ENCODE data around the gene RGMB. TPM values are rescaled to one million over a fixed set of nuclear protein-coding genes. Genes with fewer than 3 reads are reported as not detected.

The RGMB gene
- total RNA-seq, 4 donors from 2014 or later = 37.3 to 248 (median 174) TPM

DNA sequence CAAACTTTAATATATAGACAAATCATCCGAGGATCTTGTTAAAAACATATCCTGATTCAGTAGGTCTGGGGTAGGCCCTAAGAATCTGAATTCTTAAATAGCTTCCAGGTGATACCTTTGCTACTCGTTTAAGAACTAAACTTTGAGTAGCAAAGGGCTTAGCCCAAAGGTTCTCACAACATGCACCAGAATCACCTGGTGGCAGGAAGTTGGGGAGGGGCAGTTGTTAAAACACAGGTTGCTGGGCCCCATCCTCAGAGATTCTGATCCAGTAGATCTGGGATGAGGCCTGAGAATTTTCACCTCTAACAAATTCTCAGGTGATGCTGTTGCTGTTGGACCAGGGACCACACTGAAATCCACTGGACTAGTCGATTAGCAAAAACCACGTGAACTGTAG is 20.0 kb upstream of the RGMB start:
- no peak for ATAC-seq
- Histone ChIP-seq H3K4me3 (no peak overlapping the region), H3K4me1 (no peaks in the 10 kb centered on the region), H3K27me3 (no peaks in the 10 kb centered on the region), H3K9me3 (no peaks in the 10 kb centered on the region), H3K36me3 (no peaks in the 10 kb centered on the region), H3K27ac (no peak overlapping the region)
- TF ChIP-seq, protein P1, sequence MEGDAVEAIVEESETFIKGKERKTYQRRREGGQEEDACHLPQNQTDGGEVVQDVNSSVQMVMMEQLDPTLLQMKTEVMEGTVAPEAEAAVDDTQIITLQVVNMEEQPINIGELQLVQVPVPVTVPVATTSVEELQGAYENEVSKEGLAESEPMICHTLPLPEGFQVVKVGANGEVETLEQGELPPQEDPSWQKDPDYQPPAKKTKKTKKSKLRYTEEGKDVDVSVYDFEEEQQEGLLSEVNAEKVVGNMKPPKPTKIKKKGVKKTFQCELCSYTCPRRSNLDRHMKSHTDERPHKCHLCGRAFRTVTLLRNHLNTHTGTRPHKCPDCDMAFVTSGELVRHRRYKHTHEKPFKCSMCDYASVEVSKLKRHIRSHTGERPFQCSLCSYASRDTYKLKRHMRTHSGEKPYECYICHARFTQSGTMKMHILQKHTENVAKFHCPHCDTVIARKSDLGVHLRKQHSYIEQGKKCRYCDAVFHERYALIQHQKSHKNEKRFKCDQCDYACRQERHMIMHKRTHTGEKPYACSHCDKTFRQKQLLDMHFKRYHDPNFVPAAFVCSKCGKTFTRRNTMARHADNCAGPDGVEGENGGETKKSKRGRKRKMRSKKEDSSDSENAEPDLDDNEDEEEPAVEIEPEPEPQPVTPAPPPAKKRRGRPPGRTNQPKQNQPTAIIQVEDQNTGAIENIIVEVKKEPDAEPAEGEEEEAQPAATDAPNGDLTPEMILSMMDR (IDR thresholded peaks at IDR 0.05) = no peak
- TF ChIP-seq EP300 (IDR thresholded peaks at IDR 0.05) (no peak), POLR2AphosphoS5 (IDR thresholded peaks at IDR 0.05) (no peak), POLR2A (IDR thresholded peaks at IDR 0.05) (no peak)
- WGBS, 2 donors (ENCODE audit: low coverage in 1 of 2) = 89 to 100% methylated on average over 2 to 4 of the region's 4 CpGs

DNA sequence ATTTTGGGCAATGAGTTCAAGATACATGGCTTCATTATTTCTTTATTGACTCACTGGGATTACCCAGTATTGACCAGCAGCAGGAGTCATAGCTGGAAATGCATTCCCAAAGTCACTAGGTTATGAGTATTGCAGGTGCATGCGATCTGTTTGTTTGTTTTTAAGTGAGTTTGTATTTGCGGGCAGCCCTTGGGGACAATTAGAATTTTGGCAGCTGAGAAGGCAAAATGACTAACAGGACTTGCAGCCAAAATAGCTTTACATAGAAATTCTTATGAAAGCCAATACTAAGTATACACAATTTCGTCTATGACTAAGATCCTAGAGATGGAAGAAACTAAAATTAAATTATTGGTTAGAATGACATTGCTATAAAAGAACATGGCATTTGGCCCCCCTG is 18.1 kb upstream of the RGMB start:
- ATAC-seq = no peak
- Histone ChIP-seq H3K4me1 (no peaks in the 10 kb centered on the region), H3K36me3 (no peaks in the 10 kb centered on the region), H3K27me3 (no peaks in the 10 kb centered on the region), H3K27ac (no peak overlapping the region), H3K9me3 (no peaks in the 10 kb centered on the region), H3K4me3 (no peak overlapping the region)
- TF ChIP-seq POLR2A (IDR thresholded peaks at IDR 0.05) (no peak), POLR2AphosphoS5 (IDR thresholded peaks at IDR 0.05) (no peak), EP300 (IDR thresholded peaks at IDR 0.05) (no peak)
- TF ChIP-seq, protein P1 (IDR thresholded peaks at IDR 0.05) = no peak
- 52 to 74% methylated on average over 3 of the region's 3 CpGs for WGBS, 2 donors (ENCODE audit: low coverage in 1 of 2)

DNA sequence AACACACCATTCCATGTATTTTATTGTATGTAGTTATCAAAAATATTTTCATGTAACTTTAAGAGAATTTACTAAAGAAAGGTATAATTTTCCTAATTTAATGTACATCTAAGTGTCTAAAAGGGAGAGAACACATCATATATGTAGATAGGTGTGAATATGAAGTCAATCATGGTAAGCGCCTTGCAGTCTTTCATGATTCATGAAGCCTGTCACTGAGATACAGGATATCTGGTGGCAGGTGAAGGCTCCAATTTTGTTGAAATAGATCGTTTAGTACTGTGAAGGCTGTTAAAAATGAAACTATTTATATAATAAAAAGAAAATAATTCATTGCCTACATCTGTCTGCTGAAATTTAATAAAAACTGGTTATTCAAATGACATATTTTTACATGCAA is 15.5 kb upstream of the RGMB start:
- Histone ChIP-seq H3K4me1 (no peaks in the 10 kb centered on the region), H3K4me3 (no peak overlapping the region), H3K27me3 (no peaks in the 10 kb centered on the region), H3K9me3 (no peaks in the 10 kb centered on the region), H3K27ac (no peak overlapping the region), H3K36me3 (no peaks in the 10 kb centered on the region)
- ATAC-seq = no peak
- 72 to 93% methylated on average over 2 of the region's 2 CpGs for WGBS, 2 donors (ENCODE audit: low coverage in 1 of 2)
- TF ChIP-seq, protein P1 (IDR thresholded peaks at IDR 0.05) = no peak
- no peak for TF ChIP-seq POLR2AphosphoS5 (IDR thresholded peaks at IDR 0.05)
- no peak for TF ChIP-seq EP300 (IDR thresholded peaks at IDR 0.05)
- TF ChIP-seq POLR2A (IDR thresholded peaks at IDR 0.05) = no peak

DNA sequence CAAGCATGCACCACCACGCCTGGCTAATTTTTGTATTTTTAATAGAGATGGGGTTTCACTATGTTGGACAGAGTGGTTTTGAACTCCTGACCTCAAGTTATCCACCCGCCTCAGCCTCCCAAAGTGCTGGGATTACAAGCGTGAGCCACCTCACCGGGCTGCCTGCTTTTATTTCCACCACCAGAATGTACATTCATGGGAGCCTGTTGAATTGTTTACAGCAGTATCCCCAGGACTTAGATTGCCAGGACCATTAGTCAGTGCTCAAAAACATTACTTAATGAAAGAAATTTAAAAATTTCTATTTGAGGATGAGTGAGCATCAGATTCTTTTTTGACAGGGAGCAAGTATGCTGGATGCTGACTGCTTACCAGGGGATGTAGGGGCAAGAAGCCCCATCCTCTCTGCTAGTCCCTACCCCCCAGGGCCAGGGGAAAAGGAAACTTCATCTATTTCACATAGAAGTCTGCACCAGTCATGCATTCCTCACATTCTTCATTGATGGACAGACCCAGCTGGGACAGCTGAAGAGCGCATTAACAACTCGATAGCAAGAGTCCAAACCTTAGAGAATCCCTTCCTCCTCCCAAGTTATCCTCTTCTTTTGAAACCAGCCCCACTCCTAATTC is 10.3 kb upstream of the RGMB start:
- H3K4me1 ChIP-seq = peaks cover 0 to 20% (median 0%) of the 10 kb centered on the region in 3 donors
- no peaks in the 10 kb centered on the region for H3K9me3 ChIP-seq
- H3K36me3 ChIP-seq = no peaks in the 10 kb centered on the region
- 84% methylated on average over 6 of the region's 6 CpGs for WGBS, 2 donors (ENCODE audit: low coverage in 1 of 2)
- H3K27ac ChIP-seq = no peak overlapping the region
- ATAC-seq = no peak
- H3K4me3 ChIP-seq = no peak overlapping the region
- no peaks in the 10 kb centered on the region for H3K27me3 ChIP-seq
- TF ChIP-seq POLR2AphosphoS5 (IDR thresholded peaks at IDR 0.05) (no peak), EP300 (IDR thresholded peaks at IDR 0.05) (no peak), POLR2A (IDR thresholded peaks at IDR 0.05) (no peak)
- TF ChIP-seq, protein P1 (IDR thresholded peaks at IDR 0.05) = no peak

DNA sequence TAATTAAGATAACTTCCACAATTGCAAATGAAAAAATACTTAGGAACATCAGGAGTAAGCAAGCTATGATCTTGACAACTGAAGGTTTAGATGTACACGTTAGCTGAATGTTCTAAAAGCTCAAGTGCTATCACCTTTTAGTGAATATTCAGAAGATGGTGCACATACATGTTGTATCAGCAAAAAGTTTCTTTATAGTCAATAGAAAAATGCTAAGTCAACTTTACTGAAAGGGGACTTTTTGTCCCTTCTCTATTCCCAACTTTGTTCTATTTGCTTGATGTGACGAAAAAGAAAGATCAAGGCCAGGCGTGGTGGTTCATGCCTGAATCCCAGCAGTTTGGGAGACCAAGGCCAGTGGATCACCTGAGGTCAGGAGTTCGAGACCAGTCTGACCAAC is 7.6 kb upstream of the RGMB start:
- WGBS, 2 donors (ENCODE audit: low coverage in 1 of 2) = 80 to 90% methylated on average over 4 of the region's 4 CpGs
- no peaks in the 10 kb centered on the region for H3K9me3 ChIP-seq
- TF ChIP-seq POLR2A (IDR thresholded peaks at IDR 0.05) (no peak), EP300 (IDR thresholded peaks at IDR 0.05) (no peak), POLR2AphosphoS5 (IDR thresholded peaks at IDR 0.05) (no peak)
- TF ChIP-seq, protein P1 (IDR thresholded peaks at IDR 0.05) = no peak
- H3K4me1 ChIP-seq = peaks cover 0 to 29% (median 0%) of the 10 kb centered on the region in 3 donors
- no peak overlapping the region for H3K4me3 ChIP-seq
- no peaks in the 10 kb centered on the region for H3K27me3 ChIP-seq
- H3K27ac ChIP-seq = peak overlapping the region in 1 of 4 donors; percentile 8
- ATAC-seq = no peak
- no peaks in the 10 kb centered on the region for H3K36me3 ChIP-seq

Measured in gastroesophageal sphincter (tissue), 4 donors.